H9 (cell line): ENCODE measurements around the gene ELMOD1. TPM values are rescaled to one million over a fixed set of nuclear protein-coding genes. Genes with fewer than 3 reads are reported as not detected.
A peak's percentile ranks its signal among the peaks of the same experiment; 100 is the strongest.

ENCODE experiments used
- DNase-seq: peaks from one replicate; pipeline ENCODE4 v3.0.0-alpha.2; 2017
- H2AFZ ChIP-seq: one replicate; pipeline ENCODE4 v1.6.1; 2013; ENCODE audit warnings: mild to moderate bottlenecking, low read length, control low read depth, moderate library complexity
- H2AK5ac ChIP-seq: 2 replicates; pipeline ENCODE4 v1.6.1; 2013; ENCODE audit warnings: low read length, control low read depth, mixed read lengths; ENCODE audit not compliant: insufficient read length
- H2BK120ac ChIP-seq: one replicate; pipeline ENCODE4 v1.6.1; 2013; ENCODE audit warnings: low read depth, mild to moderate bottlenecking, low read length, control low read depth, inconsistent platforms; ENCODE audit not compliant: poor library complexity, severe bottlenecking
- H2BK12ac ChIP-seq: 2 replicates; pipeline ENCODE4 v1.6.1; 2013; ENCODE audit warnings: low read length, control low read depth, mixed read lengths, low read depth; ENCODE audit not compliant: insufficient read length
- H2BK15ac ChIP-seq: 2 replicates; pipeline ENCODE4 v1.6.1; 2013; ENCODE audit warnings: low read depth, low read length, control low read depth
- H2BK20ac ChIP-seq: one replicate; pipeline ENCODE4 v1.6.1; 2013; ENCODE audit warnings: low read depth, mild to moderate bottlenecking, low read length, control low read depth, inconsistent platforms; ENCODE audit not compliant: poor library complexity, severe bottlenecking
- H2BK5ac ChIP-seq: 2 replicates; pipeline ENCODE4 v1.6.1; 2013; ENCODE audit warnings: low read length, control low read depth, mixed read lengths; ENCODE audit not compliant: insufficient read length
- H3K14ac ChIP-seq: 2 replicates; pipeline ENCODE4 v1.6.1; 2013; ENCODE audit warnings: low read length, control low read depth; ENCODE audit not compliant: insufficient read depth
- H3K18ac ChIP-seq: 2 replicates; pipeline ENCODE4 v1.6.1; 2013; ENCODE audit warnings: low read depth, mild to moderate bottlenecking, mixed read lengths, low read length, control low read depth; ENCODE audit not compliant: insufficient read length
- H3K23ac ChIP-seq: 2 replicates; pipeline ENCODE4 v1.6.1; 2013; ENCODE audit warnings: low read length, control low read depth, mixed read lengths, low read depth; ENCODE audit not compliant: insufficient read length
- H3K23me2 ChIP-seq: 2 replicates; pipeline ENCODE4 v1.6.1; 2013; ENCODE audit warnings: low read depth, mild to moderate bottlenecking, mixed read lengths, low read length, control low read depth; ENCODE audit not compliant: insufficient read length, poor library complexity, severe bottlenecking
- H3K27ac ChIP-seq: 2 replicates; pipeline ENCODE4 v1.5.1; 2013; ENCODE audit warnings: low read length, control low read depth, mixed read lengths, low read depth; ENCODE audit not compliant: insufficient read length
- H3K27me3 ChIP-seq: 2 replicates; pipeline ENCODE4 v1.6.1; 2013; ENCODE audit warnings: low read length, control low read depth, inconsistent platforms; ENCODE audit not compliant: insufficient read depth
- H3K4ac ChIP-seq: 2 replicates; pipeline ENCODE4 v1.6.1; 2013; ENCODE audit warnings: low read depth, mild to moderate bottlenecking, control low read depth, inconsistent platforms, low read length, moderate library complexity
- H3K4me1 ChIP-seq: 2 replicates; pipeline ENCODE4 v1.6.1; 2013; ENCODE audit warnings: low read length, control low read depth, inconsistent platforms; ENCODE audit not compliant: insufficient read depth
- H3K4me2 ChIP-seq: 2 replicates; pipeline ENCODE4 v1.6.1; 2013; ENCODE audit warnings: low read length, control low read depth, mixed read lengths; ENCODE audit not compliant: insufficient read length, insufficient read depth
- H3K56ac ChIP-seq: 2 replicates; pipeline ENCODE4 v1.6.1; 2013; ENCODE audit warnings: low read depth, mild to moderate bottlenecking, mixed read lengths, low read length, control low read depth; ENCODE audit not compliant: insufficient read length
- H3K79me1 ChIP-seq: 2 replicates; pipeline ENCODE4 v1.6.1; 2013; ENCODE audit warnings: low read depth, mild to moderate bottlenecking, moderate library complexity, low read length, control low read depth, inconsistent platforms; ENCODE audit not compliant: insufficient read depth, poor library complexity, severe bottlenecking
- H3K79me2 ChIP-seq: 2 replicates; pipeline ENCODE4 v1.6.1; 2013; ENCODE audit warnings: low read length, control low read depth, inconsistent platforms; ENCODE audit not compliant: insufficient read depth
- H3K9ac ChIP-seq: 2 replicates; pipeline ENCODE4 v1.6.1; 2013; ENCODE audit warnings: low read length, control low read depth, mixed read lengths; ENCODE audit not compliant: insufficient read length; ENCODE audit errors: extremely low read depth
- H3K9me3 ChIP-seq: one replicate; pipeline ENCODE4 v1.6.1; 2013; ENCODE audit warnings: low read depth, low read length, inconsistent platforms; ENCODE audit not compliant: control insufficient read depth
- H3T11ph ChIP-seq: one replicate; pipeline ENCODE4 v1.6.1; 2013; ENCODE audit warnings: mild to moderate bottlenecking, low read length, control low read depth, inconsistent platforms
- H4K20me1 ChIP-seq: one replicate; pipeline ENCODE4 v1.6.1; 2013; ENCODE audit not compliant: control insufficient read depth, insufficient read length, insufficient read depth
- H4K5ac ChIP-seq: 2 replicates; pipeline ENCODE4 v1.6.1; 2013; ENCODE audit warnings: low read depth, mild to moderate bottlenecking, mixed read lengths, low read length, control low read depth; ENCODE audit not compliant: insufficient read length
- H4K8ac ChIP-seq: replicated peaks from 2 replicates; pipeline ENCODE4 v1.6.1; 2013; ENCODE audit warnings: low read length, control low read depth, mixed read lengths, low read depth; ENCODE audit not compliant: insufficient read length
- H4K91ac ChIP-seq: 2 replicates; pipeline ENCODE4 v1.6.1; 2013; ENCODE audit warnings: low read depth, mild to moderate bottlenecking, moderate library complexity, mixed read lengths, low read length, control low read depth; ENCODE audit not compliant: insufficient read length
- H3K27ac Mint-ChIP-seq, 3 experiments: 2 replicates in 2 of 3; 3 replicates in 1 of 3; pipeline ENCODE4 v1.8.0; 2020 to 2021; ENCODE audit warnings: mixed read lengths in 3 of 3, mild to moderate bottlenecking in 1 of 3, moderate library complexity in 1 of 3
- H3K27me3 Mint-ChIP-seq: 2 replicates; pipeline ENCODE4 v1.8.0; 2021; ENCODE audit warnings: low read depth, mild to moderate bottlenecking, moderate library complexity, mixed read lengths
- H3K36me3 Mint-ChIP-seq, 3 experiments: 2 replicates in 2 of 3; 3 replicates in 1 of 3; pipeline ENCODE4 v1.8.0; 2020 to 2021; ENCODE audit warnings: low read depth in 3 of 3, mixed read lengths in 3 of 3; ENCODE audit not compliant: insufficient read depth in 1 of 3
- H3K4me1 Mint-ChIP-seq, 2 experiments: 2 replicates each; pipeline ENCODE4 v1.8.0; 2020; ENCODE audit warnings: mixed read lengths in 2 of 2
- H3K4me3 Mint-ChIP-seq, 2 experiments: 2 replicates in 1 of 2; 3 replicates in 1 of 2; pipeline ENCODE4 v1.8.0; 2020 to 2021; ENCODE audit warnings: mild to moderate bottlenecking in 2 of 2, mixed read lengths in 2 of 2, moderate library complexity in 1 of 2
- H3K9me3 Mint-ChIP-seq, 2 experiments: 2 replicates in 1 of 2; 3 replicates in 1 of 2; pipeline ENCODE4 v1.8.0; 2020; ENCODE audit warnings: mild to moderate bottlenecking in 2 of 2, mixed read lengths in 2 of 2, moderate library complexity in 1 of 2
- CTCF ChIP-seq: fragments of 200-600 bp; sonication (generic); conservative IDR thresholded peaks from 3 replicates; pipeline ENCODE4 v1.8.0; 2021; ENCODE audit warnings: antibody characterized with exemption, mild to moderate bottlenecking
- WGBS: extraction: QIAGEN DNeasy Blood & Tissue Kit; methylation state at CpG from one replicate; pipeline ENCODE4 v1.1.7; 2013; ENCODE audit warnings: missing lambda C conversion rate, low lambda C conversion rate, mixed read lengths; ENCODE audit not compliant: insufficient read length; ENCODE audit errors: extremely low coverage; 5-methylcytosine and 5-hydroxymethylcytosine counted together
- total RNA-seq: library from RNA; stranded (reverse); gene quantifications from 2 replicates; pipeline ENCODE4 v1.2.1, GENCODE V29; 2021

ELMOD1 gene
- total RNA-seq, 1 experiment from 2014 or later = 0.61 TPM

DNA sequence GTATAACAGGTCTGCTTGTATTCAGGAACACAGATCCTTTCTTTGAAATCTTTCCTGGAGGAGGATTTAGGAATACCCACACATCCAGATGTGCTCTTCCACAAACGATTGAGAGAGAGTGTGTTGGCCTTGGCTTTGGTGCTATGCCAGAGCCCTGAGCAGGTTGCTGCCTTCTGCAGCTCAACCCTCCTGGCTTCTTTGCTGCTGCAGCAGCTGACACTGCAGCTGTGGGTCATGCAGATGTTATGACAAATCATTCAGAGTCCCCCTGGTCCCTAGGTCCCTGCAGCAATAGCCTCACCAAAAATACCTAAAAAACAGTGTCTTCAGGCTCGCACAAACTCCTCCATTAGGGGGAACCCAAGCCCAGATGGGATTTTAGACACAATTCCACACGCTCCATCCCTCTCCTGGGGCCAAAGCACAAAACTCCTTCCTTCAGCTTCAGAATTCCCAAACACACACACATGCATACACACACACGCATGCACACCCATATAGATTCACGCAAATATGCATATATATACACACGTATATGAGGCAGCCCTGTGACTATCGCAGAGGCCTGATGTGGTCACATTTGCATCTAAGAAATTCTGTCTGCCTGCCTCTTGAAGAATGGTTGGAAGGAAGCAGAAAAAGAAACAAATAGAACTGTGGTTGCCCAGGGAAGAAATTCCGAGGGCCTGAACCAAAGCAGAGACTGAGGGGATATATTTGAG lies 85.5 kb downstream of the ELMOD1 start:
- Histone ChIP-seq H2BK12ac (no peak overlapping the region), H3K18ac (no peak overlapping the region), H4K91ac (no peak overlapping the region), H3K27ac (no peak overlapping the region), H2BK20ac (no peak overlapping the region), H3K4ac (no peak overlapping the region), H3K79me1 (no peaks in the 10 kb centered on the region), H4K5ac (no peak overlapping the region), H3K56ac (no peak overlapping the region), H2AFZ (no peak overlapping the region), H3K14ac (no peak overlapping the region), H4K8ac (no peak overlapping the region), H3K9ac (no peak overlapping the region), H2BK120ac (no peak overlapping the region), H3K27me3 (no peaks in the 10 kb centered on the region), H2BK15ac (no peak overlapping the region), H4K20me1 (no peaks in the 10 kb centered on the region), H3K79me2 (no peaks in the 10 kb centered on the region), H3T11ph (no peak overlapping the region), H2AK5ac (no peak overlapping the region), H3K4me2 (no peak overlapping the region), H2BK5ac (no peak overlapping the region), H3K9me3 (no peaks in the 10 kb centered on the region), H3K23ac (no peak overlapping the region), H3K4me1 (no peaks in the 10 kb centered on the region), H3K23me2 (no peaks in the 10 kb centered on the region)
- Mint-ChIP-seq H3K27me3 (0 out of 2 replicates have a peak, but pooled peaks cover 2% of the 10 kb centered on the region), H3K36me3 (no peaks in the 10 kb centered on the region), H3K9me3 (no peaks in the 10 kb centered on the region; a peak in 1 of 5 replicates), H3K27ac (peak overlapping the region in 1 of 3 experiments; percentile 8; a peak in 1 of 7 replicates), H3K4me1 (no peaks in the 10 kb centered on the region), H3K4me3 (no peak overlapping the region)
- DNase-seq = no peak
- WGBS = no CpG with 5 or more reads among the region's 8 CpGs
- no peak for TF ChIP-seq CTCF
